Measurements from ENCODE around the gene LETM1.

GRCh38 chr4:1864076-1865008 is 8.4 kb upstream of the LETM1 start:
- TF ChIP-seq EZH2 (IDR thresholded peaks at IDR 0.05; ENCODE audit: insufficient read depth, poor library complexity, severe bottlenecking) (no peak), EZH2phosphoT487 (IDR thresholded peaks at IDR 0.05; ENCODE audit: insufficient read depth, low read depth) (no peak)
